CD4-positive, alpha-beta T cell treated with Interleukin-17A for 1 hour (primary cell): ENCODE measurements around the gene JSRP1.

ENCODE experiments used
- DNase-seq: peaks from one replicate; pipeline ENCODE4 v3.0.0-alpha.2; 2020

JSRP1 gene, protein sequence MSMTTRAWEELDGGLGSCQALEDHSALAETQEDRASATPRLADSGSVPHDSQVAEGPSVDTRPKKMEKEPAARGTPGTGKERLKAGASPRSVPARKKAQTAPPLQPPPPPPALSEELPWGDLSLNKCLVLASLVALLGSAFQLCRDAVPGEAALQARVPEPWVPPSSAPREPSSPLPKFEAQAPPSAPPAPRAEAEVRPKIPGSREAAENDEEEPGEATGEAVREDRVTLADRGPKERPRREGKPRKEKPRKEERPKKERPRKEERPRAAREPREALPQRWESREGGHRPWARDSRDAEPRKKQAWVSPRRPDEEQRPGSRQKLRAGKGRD

DNA sequence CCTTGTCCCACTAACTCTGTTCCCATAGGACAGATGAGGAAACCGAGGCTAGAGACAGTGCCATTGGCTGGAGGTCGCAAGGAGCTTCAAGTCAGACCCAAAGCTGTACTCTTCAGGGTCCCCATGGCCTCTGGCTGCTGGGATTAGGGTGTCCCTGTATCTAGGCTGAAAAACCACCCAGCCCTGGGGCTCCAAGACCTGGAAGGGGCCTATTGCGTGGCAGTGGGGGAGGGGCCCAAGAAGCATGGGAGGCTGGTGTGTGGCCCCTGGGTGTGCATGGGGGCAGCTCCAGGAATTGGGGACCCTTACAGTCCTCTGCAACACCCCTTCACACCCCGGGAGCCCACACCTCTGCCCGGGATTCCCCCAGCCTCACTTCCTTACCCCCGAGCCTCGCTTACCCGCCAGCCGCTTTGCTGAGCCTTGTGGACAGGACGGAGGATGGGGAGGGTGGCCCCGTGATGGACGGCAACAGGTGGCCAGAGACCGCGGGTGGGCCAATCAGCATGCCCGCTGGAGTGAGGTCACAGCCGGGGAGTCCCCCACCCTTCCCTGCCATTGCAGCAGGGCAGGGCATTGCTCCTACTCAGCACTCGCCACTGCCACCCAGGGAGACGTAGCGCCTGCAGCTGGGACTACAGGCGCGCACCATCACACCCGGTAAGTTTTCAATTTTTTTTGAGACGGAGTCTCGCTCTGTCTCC lies at the start of gene JSRP1:
TSS of gene JSRP1 (minus strand) at position 436 of the 704 bp plus-strand sequence. CDS start 1,103 bp downstream, outside the sequence.
- DNase-seq = no peak

DNA sequence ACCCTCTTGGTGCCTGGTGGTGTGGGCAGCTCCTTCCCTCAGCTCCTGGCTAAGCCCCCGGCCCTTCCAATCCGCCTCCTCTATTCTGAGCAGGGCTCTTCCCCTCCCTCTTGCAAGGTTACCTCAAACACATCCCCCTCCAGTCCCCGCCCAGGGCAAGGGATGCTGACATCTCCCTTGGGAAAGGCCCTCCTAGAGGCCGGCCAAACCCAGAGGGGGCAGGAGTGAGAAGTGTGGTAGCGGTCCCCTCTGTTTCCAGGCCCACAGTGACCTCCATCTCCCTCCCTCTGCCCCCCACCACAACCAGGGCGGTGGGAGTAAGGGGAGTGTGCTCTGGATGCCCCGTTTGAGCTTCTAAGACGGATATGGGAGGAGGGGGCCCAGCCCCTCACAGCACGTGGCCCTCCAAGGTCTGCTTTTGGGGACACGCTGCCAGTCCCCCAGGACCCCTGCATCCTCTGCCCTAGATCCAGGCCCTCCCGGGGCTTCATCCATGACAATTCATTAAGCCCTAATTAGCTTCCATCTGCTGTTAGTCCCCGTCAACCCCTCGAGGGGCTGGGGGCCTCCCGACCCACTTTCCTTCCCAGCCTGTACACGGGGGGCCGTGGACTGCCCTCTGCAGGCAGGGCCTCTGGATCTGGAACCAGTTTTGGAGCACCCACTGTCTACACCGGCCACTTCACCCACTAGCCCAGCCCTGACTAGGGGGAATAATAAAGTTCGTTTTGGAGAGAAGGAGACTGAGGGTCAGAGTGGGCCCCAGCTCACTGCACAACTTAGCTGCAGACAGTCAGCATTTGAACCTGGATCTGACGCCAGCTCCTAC lies 49.4 kb upstream of the JSRP1 start:
- DNase-seq = no peak

DNA sequence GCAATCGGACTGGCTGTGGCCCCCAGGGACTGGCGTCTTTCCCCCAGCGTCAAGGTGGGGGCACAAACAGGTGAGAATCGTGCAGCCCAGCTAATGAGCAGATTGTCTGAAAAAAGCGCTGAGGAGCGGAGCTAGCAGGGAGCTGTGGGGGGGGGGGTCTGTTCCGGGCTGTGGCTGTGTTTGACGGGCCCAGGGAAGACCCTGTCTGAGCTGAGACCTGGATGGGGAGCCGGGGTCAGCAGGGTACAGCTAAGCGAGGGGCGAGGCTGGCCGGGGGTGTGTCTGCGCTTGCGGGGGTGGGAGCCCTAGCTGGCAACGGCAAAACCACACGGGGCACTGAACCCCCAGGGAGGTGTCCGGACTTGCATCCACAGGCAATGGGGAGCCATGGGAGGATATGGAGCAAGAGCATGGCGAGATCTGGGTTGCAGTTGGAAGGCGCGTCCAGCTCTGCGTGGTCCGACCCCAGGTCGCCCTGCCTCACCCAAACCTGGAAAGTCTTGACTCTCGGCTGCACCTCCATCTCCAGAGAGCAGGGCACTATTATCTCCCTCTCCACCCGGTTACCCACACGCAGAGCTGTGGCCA lies 47.1 kb upstream of the JSRP1 start:
- DNase-seq = no peak

DNA sequence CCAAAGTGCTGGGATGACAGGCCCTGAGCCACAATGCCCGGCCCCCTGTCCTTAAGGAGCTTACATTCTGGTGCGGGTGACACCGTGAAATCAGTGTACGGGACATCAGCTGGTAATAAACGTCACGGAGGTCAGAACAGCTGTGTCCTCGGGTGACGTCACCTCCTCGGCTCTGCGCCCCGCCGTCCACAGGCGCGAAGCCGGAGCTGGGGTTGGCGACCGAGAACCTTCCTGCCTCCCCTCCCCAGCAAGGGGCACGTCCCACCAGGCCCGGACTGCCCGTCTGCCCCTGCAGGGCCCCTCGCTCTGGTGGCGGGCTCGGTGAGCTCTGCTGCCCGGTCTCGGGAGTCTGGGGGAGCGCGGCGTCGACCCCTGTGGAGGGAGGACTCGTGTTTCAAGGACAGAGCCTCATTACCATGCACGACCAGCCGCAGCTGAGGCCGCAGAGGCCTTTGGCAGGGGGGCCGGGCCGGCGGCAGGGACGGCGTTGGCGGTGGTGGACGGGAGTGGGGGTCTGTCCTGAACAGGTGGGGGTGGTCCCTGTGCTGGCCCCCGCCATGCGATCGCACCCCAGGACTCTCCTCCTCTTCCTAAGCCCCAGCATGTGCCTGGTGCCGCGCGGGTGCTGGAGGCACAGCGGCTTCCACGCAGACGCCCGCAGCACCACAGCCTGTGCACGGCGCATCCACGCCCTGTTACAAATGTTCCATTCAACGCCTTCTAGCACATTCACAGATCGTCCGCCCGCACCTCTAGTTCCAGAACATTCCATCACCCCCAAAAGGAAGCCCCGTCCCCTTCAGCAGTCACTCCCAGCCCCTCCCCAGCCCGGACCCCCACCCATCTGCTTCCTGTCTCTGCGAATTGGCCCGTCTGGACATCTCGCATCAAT lies 46.3 kb upstream of the JSRP1 start:
- DNase-seq = no peak

DNA sequence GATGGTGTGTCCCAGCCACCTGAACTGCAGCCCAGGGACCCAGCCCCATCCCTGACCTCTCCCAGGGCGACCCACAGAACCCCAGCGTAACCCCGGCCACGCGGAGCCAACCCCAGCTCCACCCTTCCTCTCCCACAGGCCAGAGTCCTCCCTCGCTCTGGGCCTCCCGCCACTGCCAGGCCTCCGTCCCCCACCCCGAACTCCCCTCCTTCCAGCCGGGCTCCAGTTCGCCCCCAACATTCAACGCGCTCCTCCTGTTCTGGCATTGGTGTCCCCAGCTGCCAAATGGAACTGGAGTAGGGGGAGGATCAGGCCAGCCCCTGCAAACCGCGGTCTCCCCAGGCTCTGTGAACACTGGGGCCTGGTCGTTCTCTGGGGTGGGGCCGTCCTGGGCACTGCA lies 44.3 kb upstream of the JSRP1 start:
- DNase-seq = no peak

DNA sequence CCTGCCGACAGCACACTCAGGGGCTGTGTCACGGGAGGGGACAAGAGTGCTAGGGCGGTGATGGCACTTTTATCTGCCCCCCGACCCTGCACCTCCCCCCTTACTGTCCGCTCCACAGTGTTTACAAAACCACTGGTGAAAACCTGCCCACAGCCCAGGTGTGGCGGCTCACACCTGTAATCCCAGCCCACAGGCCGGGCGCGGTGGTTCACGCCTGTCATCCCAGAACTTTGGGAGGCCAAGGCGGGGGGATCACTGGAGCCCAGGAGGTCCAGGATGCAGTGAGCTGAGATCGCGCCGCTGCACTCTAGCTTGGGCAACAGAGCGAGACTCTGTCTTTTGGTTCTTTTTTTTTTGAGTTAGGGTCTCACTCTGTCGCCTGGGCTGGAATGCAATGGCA lies 39.9 kb upstream of the JSRP1 start:
- DNase-seq = no peak

DNA sequence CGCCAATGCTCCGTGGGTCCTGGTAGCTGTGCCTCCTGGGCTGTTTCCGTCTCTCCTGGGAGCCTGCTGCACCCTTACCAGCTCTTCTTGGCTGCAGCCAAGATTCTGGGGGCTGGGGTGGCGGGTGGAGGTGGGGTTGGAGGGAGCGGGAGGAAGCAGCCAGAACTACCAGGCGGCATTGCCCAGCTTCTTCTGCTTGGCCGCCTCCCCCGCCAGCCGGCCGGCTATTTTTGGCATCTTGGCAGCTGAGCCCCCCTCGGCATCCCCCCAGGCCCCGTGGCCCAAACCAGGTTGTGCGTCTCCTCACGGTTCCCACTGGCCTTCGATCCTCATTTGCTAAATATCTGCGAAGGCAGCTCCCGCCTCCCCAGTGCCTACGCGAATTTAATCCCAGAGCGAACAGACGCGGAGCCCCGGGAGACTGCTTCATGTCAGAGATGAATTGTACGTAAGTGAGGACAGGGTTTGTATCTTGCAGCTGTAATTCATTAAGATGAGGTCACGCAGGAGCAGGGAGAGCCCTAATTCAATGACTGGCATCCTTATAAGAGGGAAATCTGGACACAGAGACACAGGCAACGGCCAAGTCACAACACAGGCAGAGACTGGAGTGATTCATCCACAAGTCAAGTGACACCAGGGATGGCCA lies 38.6 kb upstream of the JSRP1 start:
- no peak for DNase-seq

DNA sequence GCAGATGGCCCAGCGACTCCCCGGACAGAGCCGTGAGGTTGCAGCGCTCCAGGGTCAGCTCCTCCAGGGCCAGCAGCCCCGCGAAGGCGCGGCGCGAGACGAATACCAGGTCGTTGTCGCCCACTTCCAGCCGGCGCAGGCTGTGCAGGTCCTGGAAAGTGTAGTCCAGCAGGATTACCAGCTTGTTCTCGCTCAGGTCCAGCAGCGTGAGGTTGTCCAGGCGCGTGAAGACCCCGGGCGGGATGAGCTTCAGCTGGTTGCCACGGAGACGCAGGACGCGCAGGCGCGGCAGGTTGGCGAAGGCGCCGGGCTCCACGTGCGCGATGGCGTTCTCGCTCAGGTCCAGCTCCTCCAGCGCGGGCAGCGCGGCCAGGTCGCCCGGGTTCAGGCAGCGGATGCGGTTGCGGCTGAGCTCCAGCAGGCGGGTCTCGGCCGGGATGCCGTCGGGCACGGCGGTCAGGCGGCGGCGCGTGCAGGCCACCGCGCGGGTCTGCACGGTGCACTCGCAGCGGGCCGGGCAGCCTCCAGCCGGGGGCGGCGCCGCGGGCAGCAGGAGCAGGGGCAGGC lies 35.1 kb upstream of the JSRP1 start:
- DNase-seq = no peak

DNA sequence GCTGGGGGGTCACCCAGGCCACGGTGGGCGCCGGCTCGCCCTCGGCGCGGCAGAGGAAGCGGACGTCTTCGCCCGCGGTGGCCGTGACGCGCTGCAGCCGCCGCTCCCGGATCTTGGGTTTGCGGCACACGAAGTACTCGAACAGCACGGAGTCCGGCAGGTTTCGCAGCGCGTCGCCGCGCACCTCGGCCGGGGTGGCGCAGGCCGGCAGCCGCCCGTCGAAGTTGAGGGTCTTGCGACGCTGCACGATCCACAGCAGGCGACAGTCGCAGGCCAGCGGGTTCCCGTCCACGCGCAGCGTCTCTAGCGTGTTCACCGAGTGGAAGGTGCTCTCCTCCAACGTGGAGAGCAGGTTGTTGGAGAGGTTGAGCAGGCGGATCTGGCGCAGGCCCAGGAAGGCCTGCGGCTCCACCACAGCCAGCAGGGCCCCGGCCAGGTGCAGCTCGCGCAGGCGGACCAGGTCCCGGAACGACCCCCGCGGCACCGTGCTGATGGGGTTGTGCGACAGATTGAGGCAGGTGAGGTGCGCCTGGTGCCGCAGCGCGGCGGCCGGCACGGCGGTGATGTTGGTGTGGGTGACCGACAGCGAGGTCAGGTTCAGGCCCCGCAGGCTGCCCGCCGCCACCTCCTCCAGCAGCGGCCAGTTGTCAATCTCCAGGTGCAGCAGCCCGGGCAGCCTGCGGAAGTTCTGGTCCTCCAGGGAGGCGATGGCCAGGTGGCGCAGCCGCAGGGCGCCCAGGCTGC lies 34.4 kb upstream of the JSRP1 start:
- no peak for DNase-seq

DNA sequence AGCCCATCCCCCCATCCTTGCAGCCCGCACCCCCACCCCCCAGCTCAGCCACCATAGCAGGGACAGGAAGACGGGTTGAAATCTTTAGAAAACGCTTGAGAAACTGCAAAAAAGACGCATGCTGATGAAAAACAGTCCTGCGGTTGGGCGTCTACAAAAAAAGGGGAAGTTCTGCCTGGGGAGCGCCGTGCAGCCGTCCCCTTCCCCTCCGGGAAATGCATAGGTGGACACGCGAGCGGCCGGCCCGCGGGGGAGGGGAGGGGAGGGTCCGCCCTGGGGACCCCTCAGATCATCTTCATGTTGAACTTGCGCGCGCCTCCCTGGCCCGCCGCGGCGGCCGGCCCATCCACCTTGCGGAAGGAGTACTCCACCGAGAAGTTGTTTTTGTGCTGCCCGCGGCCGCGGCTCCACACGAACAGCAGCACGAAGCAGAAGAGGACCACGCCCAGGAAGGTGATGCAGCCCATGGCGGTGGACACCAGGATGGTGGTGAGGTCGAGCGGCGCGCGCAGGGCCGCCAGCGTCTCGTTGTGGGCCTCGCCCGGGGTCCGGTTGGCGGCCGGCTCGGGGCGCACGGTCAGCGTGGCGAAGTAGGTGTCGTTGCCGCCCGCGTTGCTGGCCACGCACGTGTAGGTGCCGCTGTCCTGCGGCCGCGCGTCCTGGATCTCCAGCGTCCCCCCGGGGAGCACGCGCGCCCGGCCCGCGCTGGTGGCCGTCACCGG lies 33.7 kb upstream of the JSRP1 start:
- peak; percentile 60 for DNase-seq

DNA sequence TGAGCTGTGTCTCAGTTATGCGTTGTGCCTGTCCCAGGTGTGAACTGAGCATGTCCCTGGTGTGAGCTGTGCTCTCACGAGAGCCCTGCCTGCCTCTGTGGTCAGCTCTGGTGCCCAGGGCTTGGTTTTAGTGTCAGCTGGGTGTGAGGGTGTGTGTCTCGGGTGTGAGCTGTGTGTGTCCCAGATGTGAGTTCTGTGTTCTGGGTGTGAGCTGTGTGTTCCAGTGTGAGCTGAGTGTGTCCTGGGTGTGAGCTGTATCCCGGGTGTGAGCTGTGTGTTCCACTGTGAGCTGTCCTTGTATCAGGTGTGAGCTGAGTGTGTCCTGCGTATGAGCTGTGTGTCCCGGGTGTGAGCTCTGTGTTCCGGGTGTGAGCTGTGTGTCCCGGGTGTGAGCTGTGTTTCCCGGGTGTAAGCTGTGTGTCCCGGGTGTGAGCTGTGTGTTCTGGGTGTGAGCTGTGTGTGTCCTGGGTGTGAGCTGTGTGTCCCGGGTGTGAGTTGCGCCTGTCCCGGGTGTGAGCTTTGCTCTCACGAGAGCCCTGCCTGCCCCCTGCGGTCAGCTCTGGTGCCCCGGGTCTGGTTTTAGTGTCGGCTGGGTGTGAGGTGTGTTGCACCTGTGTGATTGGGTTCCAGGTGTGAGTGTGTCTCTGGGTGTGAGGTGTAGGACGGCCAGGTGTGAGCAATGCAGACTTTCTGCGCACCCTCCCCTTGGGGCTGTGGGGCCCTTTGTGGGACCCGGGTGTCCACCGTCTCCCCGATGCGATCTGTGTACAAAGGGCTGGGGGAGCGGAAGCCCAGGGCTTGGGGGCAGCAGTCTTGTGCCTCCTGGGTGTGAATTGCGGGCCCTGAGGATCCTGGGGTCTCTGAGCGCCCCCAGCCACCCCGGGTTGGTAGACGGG lies 32.8 kb upstream of the JSRP1 start:
- DNase-seq = no peak

DNA sequence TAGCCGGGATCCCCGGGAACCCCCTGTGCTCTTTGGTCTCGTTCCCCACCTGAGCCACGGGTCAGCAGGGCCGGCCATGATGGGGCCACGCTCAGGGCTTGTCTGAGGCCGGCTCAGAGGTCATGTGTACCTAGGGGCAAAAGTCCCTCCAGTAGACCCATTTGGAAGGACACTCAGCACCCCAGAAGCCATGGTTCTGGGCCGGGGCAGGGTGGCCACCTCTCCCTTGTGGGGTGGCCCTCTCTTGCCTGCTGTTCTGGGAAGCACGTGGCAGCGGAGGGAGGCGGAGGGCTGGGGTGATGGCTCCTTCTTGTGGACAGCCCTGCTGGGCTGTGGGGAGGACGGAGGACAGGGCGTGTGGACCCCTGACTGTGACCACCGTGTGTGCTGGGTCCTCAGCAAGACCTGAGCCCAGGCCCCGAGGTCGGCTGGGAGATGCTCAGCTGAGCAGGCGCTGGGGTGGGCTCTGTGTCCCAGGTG lies 32.2 kb upstream of the JSRP1 start:
- no peak for DNase-seq

DNA sequence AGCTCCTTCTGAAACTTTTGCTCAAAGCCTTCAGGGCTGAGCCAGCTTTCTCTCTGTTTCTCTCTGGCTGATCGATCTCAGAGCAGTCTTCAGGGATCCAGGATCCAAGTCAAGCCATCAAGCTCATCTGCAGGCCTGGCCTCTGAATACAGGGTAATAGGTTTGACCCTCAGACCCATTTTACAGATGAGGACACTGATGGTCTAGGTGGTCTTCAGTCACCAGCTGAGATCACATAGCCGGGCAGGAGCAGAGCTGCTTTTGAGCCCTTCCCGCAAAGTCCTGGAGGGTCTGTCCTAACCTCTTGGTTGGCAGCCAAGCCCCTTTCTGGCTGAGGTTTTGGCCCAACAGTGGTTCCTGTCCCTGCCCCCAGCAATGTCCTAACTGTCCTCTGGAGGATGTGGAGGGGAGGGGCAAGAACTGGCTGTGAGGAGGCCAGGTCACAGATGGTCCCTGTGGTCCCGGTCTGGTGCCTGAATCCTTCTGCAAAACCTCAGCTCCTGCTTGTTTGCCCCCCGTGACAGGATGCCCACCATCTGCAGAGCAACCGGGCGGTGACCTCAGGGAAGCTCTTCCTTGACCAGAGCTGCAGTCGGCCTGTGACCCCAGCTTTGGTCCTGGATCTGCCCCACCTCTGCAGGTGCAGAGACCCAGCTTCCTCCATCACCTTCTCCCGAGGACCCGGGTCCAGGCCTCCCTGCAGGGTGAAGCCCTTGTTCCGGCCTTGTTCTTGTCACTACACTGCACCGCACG lies 31.5 kb upstream of the JSRP1 start:
- no peak for DNase-seq

DNA sequence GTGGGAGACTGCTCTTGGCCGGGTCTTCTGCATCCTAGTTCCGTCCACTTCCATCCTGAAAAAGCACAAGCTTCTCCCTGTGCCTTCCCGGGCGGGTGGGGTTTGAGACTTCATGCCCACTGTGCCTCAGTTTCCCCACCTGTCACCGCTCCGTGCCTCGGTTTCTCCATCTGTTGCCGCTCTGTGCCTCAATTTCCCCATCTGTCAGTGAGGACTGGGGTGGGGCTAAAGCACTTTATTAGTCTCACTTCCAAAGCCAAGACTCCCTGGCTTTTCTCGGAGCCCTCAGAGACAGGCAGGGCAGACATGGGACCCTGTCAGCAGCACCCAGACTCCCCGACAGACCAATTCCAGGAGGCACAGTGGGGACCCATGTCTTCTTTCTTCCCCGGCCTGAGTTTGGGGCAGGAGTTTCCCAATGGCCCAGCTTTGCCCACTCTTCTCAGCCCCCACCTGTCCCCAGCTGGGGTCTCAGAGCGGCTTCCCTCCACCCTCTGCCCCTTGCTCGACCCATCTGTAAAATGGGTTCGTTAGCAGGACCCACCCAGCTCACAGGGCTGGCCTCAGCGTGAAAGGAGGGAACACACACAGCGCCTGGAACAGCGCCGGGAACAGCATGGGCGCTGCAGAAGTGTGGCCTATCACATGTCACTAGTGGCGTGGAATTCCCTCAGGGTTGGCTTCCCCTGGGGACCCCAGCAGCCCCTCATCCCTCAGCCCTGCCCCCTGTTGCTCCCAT lies 30.4 kb upstream of the JSRP1 start:
- no peak for DNase-seq

DNA sequence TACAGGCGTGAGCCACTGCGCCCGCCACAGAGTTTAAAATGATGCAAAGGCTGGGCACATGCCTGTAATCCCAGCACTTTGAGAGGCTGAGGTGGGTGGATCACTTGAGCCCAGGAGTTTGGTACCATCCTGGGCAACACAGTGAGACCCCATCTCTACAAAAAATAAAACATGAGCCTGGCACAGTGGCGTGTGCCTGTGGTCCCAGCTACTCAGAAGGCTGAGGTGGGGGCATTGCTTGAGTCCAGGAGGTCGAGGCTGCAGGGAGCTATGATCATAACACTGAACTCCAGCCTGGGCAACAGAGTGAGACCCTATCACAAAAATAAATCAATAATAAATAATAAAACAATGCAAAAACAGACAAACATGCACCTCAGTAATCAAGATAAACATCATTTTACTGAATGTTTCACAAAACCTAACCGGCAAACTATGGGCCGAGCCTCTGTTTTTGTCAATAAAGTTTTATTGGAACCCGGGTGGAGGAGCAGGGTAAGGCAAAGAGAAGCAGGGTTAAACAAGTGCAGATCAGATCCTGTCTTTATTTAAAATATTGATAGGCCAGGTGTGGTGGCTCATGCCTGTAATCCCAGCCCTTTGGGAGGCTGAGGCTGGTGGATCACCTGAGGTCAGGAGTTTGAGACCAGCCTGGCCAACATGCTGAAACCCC lies 27.8 kb upstream of the JSRP1 start:
- no peak for DNase-seq

DNA sequence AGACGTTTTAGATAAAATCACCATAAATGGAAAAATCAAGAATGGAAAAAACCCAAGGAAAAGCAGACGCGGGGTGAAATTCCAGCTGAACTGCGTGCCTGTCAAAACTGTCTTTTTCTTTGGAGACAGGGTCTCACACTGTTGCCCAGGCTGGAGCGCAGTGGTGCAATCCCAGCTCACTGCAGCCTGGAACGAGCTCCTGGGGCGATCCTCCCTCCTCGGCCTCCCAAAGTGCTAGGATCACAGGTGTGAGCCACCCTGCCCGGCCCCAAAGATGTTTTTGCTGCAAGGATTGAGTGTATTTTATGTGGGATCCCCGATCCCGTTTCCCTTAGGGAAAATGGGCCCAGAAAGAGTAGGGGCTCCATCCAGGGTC lies 26.6 kb upstream of the JSRP1 start:
- no peak for DNase-seq
